GM12873 (cell line): ENCODE measurements around the gene ARSB.

Experiments
- TF ChIP-seq, protein P1 (sequence below): IDR thresholded peaks from 2 replicates; pipeline ENCODE4 v1.5.1; 2012; ENCODE audit warnings: low read depth, mild to moderate bottlenecking, moderate library complexity, low read length, control low read depth; ENCODE audit not compliant: insufficient read depth; ENCODE audit errors: missing control alignments

Gene ARSB

DNA sequence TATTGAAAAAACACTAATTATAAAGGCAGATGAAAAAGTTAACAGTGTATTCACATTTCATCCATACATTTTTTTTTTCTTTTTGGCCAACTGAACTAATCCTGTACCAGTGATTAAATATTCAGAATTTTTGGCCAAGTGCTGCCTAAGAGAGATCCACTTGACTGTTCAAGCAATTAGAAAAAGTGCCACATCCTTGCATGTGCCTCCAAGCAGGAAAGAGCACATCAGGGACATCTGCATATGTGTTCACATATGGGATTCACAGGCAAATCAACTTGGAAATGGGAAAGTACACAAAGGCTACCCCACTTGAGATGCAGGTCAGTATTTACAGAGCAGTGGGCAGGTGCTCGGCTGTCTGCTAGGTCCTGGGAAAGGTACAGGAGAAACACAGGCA, 173.2 kb downstream of the ARSB start:
- TF ChIP-seq, protein P1, sequence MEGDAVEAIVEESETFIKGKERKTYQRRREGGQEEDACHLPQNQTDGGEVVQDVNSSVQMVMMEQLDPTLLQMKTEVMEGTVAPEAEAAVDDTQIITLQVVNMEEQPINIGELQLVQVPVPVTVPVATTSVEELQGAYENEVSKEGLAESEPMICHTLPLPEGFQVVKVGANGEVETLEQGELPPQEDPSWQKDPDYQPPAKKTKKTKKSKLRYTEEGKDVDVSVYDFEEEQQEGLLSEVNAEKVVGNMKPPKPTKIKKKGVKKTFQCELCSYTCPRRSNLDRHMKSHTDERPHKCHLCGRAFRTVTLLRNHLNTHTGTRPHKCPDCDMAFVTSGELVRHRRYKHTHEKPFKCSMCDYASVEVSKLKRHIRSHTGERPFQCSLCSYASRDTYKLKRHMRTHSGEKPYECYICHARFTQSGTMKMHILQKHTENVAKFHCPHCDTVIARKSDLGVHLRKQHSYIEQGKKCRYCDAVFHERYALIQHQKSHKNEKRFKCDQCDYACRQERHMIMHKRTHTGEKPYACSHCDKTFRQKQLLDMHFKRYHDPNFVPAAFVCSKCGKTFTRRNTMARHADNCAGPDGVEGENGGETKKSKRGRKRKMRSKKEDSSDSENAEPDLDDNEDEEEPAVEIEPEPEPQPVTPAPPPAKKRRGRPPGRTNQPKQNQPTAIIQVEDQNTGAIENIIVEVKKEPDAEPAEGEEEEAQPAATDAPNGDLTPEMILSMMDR, result no peak

DNA sequence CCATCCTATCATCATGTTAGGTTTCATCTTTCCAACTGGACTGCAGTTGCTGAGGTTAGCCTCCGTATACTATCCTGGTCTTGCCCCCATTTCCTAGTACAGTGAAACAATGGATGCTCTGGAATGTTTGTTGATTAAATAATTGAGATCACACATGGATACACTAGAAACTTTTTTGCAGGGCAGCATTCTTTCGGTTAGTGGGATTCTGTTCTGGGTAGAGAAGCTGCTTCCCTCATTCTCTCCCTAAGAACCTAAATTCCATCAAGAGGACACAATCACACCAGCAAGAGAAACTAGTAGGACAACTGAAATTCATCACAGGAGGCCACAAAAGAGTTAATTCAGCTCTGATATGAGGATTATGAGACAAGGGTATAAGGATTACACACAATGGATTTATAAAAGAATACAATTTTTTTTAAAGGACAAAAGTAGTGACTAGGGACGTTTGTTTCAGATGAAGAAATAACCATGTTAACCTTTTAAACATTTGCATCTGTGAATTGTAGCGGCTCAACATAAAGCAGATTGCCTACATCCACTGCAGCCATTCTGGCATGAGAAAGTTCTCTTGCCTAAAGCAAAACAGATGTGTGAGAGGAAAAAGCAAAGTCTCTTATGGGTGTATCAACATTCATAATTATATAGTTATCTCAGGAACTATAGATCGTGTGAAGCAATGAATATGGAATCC, 173.8 kb downstream of the ARSB start:
- TF ChIP-seq, protein P1, result no peak

DNA sequence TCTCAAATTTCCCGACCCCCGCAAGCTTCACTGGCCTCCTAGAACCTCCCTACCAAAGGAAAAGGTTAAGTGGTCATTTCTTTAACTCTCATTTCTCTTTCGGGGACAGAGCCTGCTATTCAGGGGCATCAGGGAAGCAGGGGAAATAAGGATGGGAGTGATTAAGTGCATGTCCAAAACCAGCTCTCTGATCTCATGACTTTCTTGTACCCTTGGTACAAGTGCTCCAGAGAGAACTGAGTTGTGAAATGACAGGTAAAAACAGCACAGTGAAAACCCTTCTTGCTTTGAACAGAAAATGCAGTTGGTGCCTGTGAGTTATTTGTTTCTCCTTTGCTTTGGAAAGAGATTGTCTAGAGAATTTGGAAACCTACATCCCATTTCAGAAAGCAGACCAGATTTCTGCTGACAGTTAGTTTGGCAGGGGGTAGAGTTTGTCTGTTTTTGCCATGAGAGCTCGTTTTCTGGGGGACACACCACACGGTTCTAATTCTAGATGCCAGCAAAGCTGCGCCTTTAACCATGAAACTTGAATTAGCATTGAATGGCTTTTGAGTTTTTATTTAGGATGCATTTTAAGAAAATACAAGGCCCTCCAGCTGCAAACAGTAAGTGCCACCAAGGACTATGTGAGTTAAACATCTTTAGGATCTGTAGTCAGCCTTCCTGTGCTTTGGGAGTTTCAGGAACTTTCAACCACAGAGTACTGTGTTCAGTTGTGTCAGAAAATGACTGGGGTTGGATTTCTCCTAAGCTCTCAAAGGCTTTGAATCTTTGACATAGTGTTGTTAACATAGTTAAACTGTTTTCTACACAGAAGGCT, 174.8 kb downstream of the ARSB start:
- TF ChIP-seq, protein P1, result no peak

DNA sequence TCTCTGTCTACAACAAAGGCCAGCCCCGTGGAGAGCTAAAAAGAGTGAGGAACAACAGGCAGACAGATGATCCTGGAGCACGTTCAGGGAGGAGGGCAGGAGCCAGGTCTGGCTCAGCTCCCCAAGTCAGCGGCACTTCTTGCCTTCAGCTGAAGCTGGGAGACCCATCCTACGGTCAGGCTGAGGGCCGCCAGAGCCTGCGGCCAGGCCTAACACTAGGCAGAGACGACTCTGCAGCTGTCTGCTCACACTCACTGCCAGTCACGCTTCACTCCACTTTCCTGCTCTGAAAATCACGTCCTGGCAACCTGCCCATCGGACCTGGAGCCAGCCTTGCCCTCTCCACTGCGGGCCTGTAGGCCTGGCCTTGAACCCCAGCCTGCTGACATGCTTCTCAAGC, 175.7 kb downstream of the ARSB start:
- TF ChIP-seq, protein P1, result no peak

DNA sequence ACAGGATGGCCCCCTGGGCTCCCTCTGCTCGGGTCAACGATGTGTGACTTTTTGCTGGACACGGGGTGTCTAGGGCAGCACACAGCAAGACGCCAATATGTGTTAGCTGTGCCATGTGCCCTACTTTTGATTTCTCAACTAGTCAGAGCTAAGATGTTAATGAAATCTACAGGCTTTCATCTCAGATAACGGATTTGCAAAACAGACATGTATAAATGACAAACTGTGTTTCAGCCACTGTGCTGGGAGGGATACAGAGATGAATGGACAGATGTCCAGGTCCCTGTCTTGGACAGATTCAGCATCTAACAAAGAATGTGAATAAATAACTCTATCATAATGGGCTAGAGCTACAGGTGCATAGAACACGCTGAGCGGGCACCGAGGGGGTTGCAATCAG, 176.3 kb downstream of the ARSB start:
- TF ChIP-seq, protein P1, result no peak

DNA sequence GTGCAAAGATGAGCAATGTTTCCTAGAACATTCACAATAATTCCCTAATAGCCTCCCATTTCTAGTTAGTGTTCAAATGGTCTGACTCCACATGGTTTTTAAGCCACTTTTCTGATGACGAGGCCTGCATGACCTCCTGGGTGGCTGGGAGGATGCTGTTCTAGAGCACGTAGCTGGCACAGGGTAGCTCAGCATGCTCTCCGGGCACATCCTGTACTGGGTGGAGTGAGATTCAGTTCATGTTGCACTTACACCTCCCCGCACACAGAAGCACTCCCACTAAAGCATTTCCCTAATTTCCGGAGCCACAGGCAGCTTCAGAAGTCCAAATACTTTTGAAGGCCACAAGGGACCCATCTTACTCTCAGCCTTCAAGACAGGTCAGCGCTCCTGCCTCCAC, 176.7 kb downstream of the ARSB start:
- TF ChIP-seq, protein P1, result no peak

DNA sequence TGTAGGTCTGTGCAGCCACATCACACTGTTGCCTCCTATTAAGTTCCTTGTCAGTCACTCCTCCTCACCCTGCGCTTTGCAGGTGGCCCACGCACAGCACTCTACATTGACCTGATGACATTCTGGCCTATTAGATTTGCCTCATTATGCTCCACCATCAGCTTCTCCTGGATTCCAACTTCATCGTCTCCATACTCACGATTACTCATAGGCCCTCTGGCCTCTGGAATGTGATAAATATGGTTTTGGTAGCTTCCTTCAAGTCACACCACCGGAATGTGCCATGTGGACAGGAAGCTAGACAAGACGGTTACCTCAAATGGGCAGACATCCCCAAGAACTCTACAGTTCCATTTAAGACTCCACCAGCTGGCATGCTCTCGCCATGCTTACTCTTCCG, 178.6 kb downstream of the ARSB start:
- TF ChIP-seq, protein P1, result no peak
